HTERT RPE-1 (cell line): ENCODE data around the gene B9D1.

Experiments
- in situ Hi-C: fragments of 300-500 bp; cut with MboI; formaldehyde crosslinking; loops from 4 replicates; pipeline ENCODE4 v1.14.3; 2020; ENCODE audit warnings: low sequenced_read_pairs

The B9D1 gene

DNA sequence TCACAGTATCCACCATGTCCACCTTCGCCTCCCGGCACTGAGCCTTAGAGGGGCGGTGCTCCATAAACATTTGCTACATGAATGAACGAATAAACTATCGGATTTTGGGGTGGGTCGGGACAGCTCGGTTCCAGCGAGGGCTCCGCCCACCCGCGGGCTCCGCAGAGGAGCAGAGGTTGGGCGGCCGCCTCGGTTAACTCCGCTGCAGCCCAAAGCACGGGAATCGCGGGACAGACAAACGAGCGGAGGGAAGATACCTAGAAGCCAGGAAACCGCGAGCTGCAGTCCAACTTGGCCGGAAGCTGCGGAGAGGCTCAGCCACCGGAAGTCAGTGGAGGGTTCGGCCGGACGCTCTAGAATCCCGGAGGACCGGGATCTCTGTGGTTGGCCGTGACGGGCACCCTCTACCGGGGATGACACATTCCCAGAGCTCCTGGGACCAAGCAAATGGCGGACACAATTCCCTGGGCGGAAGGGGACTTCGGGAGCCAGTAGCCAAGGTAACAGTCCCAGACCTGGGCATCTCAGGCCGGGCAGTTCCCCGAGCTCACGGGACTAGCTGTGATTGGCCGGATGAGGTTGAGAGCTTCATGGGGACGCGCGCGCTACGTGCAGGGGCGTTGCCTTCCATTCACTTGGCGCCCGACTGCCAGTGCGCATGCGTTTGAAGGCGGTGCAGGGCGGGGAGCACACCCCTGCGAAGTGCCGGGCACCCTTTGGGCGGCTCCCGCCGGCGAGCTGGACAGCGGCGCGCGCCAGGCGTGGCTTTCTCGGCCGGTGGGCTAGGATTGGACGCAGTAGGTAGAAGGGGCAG lies 15.3 kb upstream of the B9D1 start:
- in situ Hi-C loops: no loop called here

- in situ Hi-C loops: no loop called here
These were observed 14.3 kb upstream of the B9D1 start for GRCh38 chr17:19376811-19377210.

- in situ Hi-C loops: no loop called here
These were observed 13.2 kb upstream of the B9D1 start for GRCh38 chr17:19375732-19376131.

DNA sequence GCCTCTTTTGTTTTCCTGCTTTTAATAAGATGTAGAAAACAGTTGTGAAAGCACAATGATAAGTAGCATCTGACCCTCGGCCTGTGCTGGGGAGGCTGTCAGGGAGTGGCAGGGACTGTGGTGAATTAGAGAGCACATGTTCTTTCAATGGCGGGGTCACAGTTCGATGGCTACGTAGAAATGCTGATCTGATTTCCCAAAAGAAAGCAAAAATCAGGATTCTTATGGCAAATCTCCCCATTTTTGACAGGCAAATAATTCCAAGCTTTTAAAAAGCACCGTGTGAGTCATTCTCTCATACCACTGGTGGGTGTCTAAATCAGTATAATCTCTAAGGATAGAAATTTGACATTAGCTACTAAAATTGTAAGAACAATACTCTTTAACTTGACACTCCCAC lies 11.6 kb upstream of the B9D1 start:
- in situ Hi-C loops: no loop called here

- in situ Hi-C loops: no loop called here
These were observed 10.5 kb upstream of the B9D1 start for GRCh38 chr17:19372866-19373504.

DNA sequence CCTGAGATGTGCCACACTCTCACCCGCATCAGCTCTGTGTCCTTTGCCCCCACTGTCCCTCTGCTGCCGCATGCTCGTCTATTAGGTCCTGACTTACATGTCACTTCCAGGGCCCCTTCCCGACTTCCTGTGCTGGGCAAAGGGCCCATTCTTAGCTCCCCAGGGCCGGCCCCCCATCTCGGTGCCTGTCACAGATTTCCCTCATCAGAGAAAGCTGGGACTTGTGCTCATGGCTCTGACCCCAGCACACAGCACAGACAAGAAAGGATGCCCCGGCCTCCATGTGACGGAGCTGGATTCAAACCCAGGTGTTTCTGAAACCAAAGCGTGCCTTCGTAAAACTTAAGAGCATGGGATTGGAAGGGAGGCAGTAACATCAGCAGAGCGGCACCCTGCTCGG lies 9.9 kb upstream of the B9D1 start:
- in situ Hi-C loops: no loop called here

DNA sequence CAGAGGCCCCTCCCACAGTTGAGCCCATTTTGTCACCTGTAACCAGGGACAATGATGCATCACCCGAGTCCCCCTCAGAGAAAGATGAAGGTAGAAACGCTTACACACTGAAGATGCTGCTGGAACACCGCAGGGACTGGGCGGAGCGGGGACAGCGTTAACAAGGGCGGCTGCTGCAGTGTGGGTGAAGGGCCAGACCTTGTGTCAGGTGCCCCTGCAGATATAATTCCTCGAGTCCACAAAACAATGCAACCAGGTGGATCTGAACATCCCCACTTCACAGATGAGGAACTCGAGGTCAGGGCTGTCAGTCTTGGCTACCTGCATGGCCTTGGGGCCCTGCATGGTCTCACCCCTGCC lies 9.5 kb upstream of the B9D1 start:
- in situ Hi-C loops: no loop called here

GRCh38 chr17:19371259-19372010 lies 8.9 kb upstream of the B9D1 start:
- in situ Hi-C loops: no loop called here

DNA sequence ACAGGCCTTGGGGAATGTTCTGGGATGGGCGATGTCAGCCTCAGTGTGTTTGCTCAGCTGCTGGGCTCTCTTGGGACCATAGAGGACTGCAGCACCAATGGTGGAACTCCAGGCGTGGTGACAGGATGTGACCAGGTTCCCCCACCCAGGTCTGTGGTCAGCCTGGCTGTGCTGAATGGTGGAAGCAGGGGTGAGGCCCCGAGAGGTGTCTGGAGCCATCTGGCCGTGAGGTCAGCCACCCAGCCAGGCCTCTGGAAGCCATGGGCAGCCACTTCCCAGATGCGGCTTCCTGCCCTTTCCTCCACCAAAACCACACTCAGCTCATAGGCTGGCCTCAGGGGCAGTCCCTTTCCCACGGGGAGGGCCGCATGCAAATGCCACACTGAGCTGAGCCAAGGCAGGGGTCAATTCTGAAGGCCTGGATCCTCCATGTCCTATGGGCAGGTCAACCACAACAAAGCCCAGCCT lies 8.0 kb upstream of the B9D1 start:
- in situ Hi-C loops: no loop called here

DNA sequence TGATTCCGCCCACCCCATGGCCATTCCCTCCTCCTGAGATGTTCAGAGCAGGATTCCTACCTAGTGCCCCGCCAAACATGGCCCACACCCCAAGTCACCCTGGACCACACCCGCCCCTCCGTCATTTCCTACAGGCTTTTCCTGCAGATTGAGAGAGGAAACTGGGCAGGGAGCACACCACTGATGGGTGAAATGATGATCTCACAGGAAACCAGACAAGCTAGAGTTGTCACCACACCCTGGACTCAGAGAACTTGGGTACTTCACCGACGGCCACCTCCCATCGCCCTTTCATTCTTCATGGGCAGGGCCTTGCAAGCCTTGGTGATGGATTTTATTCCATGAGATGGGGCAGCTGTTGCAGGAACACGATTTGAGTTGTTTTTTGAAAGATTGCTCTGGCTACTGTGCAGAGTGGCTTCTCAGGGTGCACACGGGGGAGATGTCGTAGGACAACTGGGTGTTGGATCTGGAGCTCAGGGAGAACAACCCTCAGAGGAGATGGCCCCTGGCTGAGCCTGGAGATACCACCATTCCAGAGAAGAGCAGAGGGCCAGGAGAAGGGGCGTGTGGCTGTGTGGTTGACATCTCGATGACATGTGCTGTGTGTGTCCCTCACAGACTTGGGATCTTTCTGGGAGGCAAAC lies 7.4 kb upstream of the B9D1 start:
- in situ Hi-C loops: no loop called here

GRCh38 chr17:19369107-19369778 lies 6.7 kb upstream of the B9D1 start:
- in situ Hi-C loops: no loop called here

DNA sequence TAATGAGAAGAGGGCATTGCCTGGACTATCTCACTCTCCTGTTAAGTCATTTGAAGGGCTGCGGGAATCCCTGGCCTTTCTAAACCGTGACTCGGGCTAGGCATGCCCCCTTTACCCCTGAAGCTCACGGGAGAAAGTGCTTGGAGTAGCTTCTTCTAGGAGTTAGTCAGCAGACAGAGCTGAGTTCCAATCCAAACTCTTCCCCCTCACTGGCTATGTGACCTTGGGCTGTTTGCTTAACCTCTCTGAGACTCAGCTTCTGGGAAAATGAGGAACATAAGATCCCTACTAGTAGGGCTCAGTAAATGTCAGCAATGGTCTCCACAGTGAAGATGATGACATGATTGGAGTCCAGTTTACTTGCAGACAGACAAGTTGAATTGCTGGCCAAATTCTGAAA lies 5.7 kb upstream of the B9D1 start:
- in situ Hi-C loops: no loop called here

- in situ Hi-C loops: no loop called here
These were observed 4.1 kb upstream of the B9D1 start for GRCh38 chr17:19366637-19366972.

DNA sequence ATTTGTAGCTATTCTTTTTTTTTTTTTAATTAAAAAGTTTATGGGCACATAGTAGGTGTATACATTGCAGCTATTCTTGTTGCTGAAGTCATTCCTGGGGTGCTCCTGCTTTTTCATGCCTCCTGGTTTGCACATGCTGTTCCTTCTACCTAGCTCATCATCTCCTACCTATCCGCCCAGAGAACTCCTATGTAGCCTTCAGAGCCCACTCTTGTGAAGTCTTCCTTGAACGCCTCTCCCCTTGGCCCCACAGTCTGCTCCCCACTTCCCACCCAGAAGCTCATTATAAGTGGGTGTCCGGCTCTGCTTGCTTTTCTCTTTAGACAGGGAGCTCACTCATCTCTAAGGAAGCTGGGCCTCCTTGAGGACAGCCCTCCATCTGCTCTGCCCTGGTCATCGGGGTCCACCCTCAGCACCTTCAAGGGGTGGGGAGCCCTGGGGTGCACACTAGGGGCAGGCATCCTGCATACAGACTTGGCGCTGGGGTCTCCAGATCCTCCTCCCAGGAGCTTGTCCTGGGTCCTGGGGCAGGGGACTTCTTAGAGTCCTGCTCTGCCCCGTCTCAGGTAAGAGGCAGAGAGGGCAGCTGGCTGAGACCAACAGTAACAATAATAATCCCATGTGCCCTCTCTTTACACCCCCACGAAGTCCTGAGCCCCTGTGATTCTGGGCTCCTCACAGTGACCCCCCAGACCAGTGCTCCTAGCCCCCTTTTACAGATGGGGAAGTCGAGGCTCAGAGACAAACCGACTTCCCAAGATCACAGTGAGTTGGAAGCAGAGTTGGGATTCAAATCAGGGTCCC lies 3.5 kb upstream of the B9D1 start:
- in situ Hi-C loops: no loop called here

DNA sequence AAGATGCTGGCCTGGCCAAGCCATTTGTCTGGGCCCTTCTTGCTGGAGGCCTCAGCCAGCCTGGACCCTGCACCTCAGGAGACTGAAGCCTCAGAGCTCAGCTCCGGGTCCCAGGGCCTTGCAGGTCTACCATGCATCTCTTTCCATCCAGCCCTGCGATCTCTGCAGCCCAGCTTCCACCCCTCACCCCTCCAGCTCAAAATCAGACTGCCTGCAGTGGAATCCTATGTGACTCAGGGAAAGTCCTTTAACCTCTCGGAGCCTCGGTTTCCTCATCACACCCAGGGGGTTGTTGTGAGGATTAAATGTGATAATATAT lies 2.9 kb upstream of the B9D1 start:
- in situ Hi-C loops: no loop called here

GRCh38 chr17:19364699-19365498 lies 2.4 kb upstream of the B9D1 start:
- in situ Hi-C loops: no loop called here

- in situ Hi-C loops: no loop called here
These were observed 1.0 kb upstream of the B9D1 start for GRCh38 chr17:19363460-19364035.

DNA sequence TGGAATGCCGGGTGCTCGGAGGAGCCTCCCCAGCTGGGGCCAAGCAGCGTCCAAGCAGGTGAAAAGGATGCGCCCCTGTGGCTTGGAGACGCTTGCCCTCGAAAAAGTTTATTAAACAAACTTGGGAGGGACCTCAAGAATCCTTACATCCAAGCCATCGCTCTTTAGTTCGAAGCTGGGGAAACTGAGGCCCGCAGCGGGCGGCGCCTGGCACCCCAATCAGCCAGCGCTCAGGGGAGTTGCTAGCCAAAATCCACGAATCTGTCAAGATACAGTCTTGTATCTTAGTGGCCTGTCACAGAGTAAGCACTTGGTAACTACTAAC lies 553 bp upstream of the B9D1 start:
- in situ Hi-C loops: no loop called here

- in situ Hi-C loops: no loop called here
These were observed 613 bp downstream of the B9D1 start for GRCh38 chr17:19361944-19362276.
